Panc1 (cell line): ENCODE data around the gene MUC5AC.

ENCODE experiments used
- POLR2AphosphoS5 ChIP-seq: IDR thresholded peaks from 2 replicates; pipeline ENCODE4 v1.6.1; 2012; ENCODE audit warnings: mild to moderate bottlenecking, low read depth, low read length, moderate library complexity
- SIN3A ChIP-seq: IDR thresholded peaks from 2 replicates; pipeline ENCODE4 v1.6.1; 2012; ENCODE audit warnings: low read depth, mild to moderate bottlenecking, low read length, moderate library complexity, borderline replicate concordance; ENCODE audit not compliant: insufficient read depth
- TF ChIP-seq, protein P1 (sequence below): fragments of 450-650 bp; IDR thresholded peaks from 2 replicates; pipeline ENCODE4 v1.5.1; 2017; ENCODE audit warnings: mild to moderate bottlenecking
- TF ChIP-seq, protein P2 (sequence below), 2 experiments: IDR thresholded peaks; 2 replicates each; pipeline ENCODE4 v1.6.1; 2011 to 2012; ENCODE audit warnings: low read depth in 2 of 2, control low read depth in 1 of 2, low read length in 1 of 2, mild to moderate bottlenecking in 1 of 2, moderate library complexity in 1 of 2; ENCODE audit not compliant: insufficient read depth in 1 of 2

DNA sequence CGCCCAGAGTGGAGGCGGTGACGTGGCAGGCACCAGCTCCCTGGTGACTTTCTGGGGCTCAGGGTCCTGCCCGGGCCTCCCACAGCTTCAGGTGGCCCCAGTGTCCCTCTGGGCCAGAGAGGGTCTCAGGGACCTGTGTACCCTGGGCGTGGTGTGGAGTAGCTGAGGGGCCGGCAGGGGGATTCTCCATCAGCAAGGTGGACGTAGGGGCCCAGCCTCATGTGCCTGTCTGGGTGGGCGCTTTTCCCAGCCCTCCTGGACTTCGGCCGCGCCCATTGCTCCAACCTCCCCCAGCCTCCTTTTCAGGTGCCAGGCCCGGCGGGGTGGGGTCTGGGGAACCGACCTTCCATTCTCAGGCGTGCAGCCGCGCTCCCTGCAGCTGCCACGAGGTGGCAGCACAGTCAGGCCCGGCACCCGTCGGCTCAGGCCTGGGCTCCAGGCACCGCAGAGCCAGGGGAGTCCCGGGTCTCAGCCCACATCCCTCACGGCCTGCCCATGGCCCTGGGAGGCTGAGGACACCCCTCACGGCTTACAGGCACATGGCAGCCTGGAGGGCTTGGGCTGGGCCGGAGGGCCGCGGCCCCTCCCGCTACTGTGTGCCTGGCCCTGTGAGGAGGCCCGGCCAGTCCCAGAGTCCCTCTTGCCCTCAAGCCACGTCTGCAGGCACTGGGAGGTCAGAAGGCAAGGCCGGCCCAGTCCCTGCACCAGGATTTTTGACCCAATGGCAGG is 45.2 kb downstream of the MUC5AC start:
- TF ChIP-seq POLR2AphosphoS5 (no peak), SIN3A (no peak)
- TF ChIP-seq, protein P1, sequence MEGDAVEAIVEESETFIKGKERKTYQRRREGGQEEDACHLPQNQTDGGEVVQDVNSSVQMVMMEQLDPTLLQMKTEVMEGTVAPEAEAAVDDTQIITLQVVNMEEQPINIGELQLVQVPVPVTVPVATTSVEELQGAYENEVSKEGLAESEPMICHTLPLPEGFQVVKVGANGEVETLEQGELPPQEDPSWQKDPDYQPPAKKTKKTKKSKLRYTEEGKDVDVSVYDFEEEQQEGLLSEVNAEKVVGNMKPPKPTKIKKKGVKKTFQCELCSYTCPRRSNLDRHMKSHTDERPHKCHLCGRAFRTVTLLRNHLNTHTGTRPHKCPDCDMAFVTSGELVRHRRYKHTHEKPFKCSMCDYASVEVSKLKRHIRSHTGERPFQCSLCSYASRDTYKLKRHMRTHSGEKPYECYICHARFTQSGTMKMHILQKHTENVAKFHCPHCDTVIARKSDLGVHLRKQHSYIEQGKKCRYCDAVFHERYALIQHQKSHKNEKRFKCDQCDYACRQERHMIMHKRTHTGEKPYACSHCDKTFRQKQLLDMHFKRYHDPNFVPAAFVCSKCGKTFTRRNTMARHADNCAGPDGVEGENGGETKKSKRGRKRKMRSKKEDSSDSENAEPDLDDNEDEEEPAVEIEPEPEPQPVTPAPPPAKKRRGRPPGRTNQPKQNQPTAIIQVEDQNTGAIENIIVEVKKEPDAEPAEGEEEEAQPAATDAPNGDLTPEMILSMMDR, result peak; percentile 100
- TF ChIP-seq, protein P2, sequence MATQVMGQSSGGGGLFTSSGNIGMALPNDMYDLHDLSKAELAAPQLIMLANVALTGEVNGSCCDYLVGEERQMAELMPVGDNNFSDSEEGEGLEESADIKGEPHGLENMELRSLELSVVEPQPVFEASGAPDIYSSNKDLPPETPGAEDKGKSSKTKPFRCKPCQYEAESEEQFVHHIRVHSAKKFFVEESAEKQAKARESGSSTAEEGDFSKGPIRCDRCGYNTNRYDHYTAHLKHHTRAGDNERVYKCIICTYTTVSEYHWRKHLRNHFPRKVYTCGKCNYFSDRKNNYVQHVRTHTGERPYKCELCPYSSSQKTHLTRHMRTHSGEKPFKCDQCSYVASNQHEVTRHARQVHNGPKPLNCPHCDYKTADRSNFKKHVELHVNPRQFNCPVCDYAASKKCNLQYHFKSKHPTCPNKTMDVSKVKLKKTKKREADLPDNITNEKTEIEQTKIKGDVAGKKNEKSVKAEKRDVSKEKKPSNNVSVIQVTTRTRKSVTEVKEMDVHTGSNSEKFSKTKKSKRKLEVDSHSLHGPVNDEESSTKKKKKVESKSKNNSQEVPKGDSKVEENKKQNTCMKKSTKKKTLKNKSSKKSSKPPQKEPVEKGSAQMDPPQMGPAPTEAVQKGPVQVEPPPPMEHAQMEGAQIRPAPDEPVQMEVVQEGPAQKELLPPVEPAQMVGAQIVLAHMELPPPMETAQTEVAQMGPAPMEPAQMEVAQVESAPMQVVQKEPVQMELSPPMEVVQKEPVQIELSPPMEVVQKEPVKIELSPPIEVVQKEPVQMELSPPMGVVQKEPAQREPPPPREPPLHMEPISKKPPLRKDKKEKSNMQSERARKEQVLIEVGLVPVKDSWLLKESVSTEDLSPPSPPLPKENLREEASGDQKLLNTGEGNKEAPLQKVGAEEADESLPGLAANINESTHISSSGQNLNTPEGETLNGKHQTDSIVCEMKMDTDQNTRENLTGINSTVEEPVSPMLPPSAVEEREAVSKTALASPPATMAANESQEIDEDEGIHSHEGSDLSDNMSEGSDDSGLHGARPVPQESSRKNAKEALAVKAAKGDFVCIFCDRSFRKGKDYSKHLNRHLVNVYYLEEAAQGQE (IDR thresholded peaks at IDR 0.05; ENCODE audit: insufficient read depth in 1 of 2, low read depth in 2 of 2, low read length in 1 of 2), result peak in 1 of 2 experiments; percentile 59; a peak in 2 of 4 replicates
